ENCODE results near the gene UQCC3. TPM values are rescaled to one million over a fixed set of nuclear protein-coding genes. Genes with fewer than 3 reads are reported as not detected.

UQCC3 gene
- total and polyA plus RNA-seq, 2 of the 13 experiments (the other 11 are each of a cell fraction or from before 2014, with no cell fraction given), result 7.7 to 16.0 TPM

DNA sequence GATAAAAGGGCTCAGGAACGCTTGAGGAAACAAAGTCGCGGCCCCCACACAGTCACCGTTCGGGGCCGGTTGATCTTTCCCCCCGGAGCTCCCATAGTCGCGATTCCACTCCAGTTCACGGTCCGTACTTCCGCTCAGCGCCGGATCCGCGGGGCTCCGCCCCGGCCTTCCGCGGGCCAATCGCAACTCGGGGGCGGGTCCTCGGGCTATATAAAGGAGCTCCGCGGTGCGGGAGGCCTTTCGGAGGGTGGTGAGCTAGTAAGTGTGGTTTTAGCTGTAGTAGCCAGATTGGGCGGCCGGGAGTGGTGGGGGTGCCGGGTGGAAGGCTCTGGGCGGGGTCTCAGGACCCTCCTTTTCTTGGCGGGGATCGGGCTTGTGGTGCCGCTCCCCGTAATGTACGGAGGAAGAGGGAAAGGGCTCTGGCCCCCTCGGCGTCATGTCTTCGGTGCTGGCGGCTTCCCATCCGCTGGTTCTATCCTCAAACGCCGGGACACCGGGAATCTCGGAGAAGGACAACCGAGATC lies 6.3 kb upstream of the UQCC3 start, which contains the start of the genes C11orf98 and CSKMT (continued):
- TF ChIP-seq, protein P1, sequence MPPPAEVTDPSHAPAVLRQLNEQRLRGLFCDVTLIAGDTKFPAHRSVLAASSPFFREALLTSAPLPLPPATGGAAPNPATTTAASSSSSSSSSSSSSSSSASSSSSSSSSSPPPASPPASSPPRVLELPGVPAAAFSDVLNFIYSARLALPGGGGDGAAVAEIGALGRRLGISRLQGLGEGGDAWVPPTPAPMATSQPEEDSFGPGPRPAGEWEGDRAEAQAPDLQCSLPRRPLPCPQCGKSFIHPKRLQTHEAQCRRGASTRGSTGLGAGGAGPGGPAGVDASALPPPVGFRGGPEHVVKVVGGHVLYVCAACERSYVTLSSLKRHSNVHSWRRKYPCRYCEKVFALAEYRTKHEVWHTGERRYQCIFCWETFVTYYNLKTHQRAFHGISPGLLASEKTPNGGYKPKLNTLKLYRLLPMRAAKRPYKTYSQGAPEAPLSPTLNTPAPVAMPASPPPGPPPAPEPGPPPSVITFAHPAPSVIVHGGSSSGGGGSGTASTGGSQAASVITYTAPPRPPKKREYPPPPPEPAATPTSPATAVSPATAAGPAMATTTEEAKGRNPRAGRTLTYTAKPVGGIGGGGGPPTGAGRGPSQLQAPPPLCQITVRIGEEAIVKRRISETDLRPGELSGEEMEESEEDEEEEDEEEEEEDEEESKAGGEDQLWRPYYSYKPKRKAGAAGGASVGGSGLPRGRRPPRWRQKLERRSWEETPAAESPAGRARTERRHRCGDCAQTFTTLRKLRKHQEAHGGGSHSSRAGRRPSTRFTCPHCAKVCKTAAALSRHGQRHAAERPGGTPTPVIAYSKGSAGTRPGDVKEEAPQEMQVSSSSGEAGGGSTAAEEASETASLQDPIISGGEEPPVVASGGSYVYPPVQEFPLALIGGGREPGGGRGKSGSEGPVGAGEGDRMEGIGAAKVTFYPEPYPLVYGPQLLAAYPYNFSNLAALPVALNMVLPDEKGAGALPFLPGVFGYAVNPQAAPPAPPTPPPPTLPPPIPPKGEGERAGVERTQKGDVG (CRISPR knock-in tag; IDR thresholded peaks at IDR 0.05; ENCODE audit: borderline replicate concordance), result no peak
- TF ChIP-seq ZBTB7B (CRISPR knock-in tag; IDR thresholded peaks at IDR 0.05) (no peak), ZC3H13 (CRISPR knock-in tag; IDR thresholded peaks at IDR 0.05) (peak; percentile 41; the same call in 1 of the 2 replicates), NFIB (CRISPR knock-in tag; IDR thresholded peaks at IDR 0.05; ENCODE audit: borderline replicate concordance) (no peak), RAD21 (CRISPR knock-in tag; IDR thresholded peaks at IDR 0.05) (peak; percentile 55), AGO2 (optimal IDR thresholded peaks at IDR 0.05; ENCODE audit: low read depth, low read length) (peak; percentile 97), ZNF441 (CRISPR knock-in tag; IDR thresholded peaks at IDR 0.05; ENCODE audit: borderline replicate concordance) (peak; percentile 78), U2AF2 (IDR thresholded peaks at IDR 0.05; ENCODE audit: low read depth, low read length) (no peak), SMARCE1 (IDR thresholded peaks at IDR 0.05; ENCODE audit: borderline replicate concordance) (no peak), ZBTB7A (CRISPR knock-in tag; IDR thresholded peaks at IDR 0.05) (no peak), NR2F1 (CRISPR knock-in tag; IDR thresholded peaks at IDR 0.05) (no peak), ZNF432 (CRISPR knock-in tag; IDR thresholded peaks at IDR 0.05; ENCODE audit: borderline replicate concordance) (no peak), ZNF292 (CRISPR knock-in tag; IDR thresholded peaks at IDR 0.05; ENCODE audit: borderline replicate concordance, low read depth) (no peak), SRSF4 (IDR thresholded peaks at IDR 0.05; ENCODE audit: low read depth, low read length, poor library complexity, severe bottlenecking) (no peak), MTA1 (CRISPR knock-in tag; IDR thresholded peaks at IDR 0.05; ENCODE audit: borderline replicate concordance) (no peak), GABPA (IDR thresholded peaks at IDR 0.05; ENCODE audit: low read depth, low read length) (peak; percentile 59), GABPA (CRISPR knock-in tag; IDR thresholded peaks at IDR 0.05; ENCODE audit: low read depth) (peak; percentile 88)
- TF ChIP-seq, protein P2, sequence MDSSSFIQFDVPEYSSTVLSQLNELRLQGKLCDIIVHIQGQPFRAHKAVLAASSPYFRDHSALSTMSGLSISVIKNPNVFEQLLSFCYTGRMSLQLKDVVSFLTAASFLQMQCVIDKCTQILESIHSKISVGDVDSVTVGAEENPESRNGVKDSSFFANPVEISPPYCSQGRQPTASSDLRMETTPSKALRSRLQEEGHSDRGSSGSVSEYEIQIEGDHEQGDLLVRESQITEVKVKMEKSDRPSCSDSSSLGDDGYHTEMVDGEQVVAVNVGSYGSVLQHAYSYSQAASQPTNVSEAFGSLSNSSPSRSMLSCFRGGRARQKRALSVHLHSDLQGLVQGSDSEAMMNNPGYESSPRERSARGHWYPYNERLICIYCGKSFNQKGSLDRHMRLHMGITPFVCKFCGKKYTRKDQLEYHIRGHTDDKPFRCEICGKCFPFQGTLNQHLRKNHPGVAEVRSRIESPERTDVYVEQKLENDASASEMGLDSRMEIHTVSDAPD (CRISPR knock-in tag; IDR thresholded peaks at IDR 0.05), result no peak; the same call in 1 of the 2 replicates
- TF ChIP-seq, protein P3, sequence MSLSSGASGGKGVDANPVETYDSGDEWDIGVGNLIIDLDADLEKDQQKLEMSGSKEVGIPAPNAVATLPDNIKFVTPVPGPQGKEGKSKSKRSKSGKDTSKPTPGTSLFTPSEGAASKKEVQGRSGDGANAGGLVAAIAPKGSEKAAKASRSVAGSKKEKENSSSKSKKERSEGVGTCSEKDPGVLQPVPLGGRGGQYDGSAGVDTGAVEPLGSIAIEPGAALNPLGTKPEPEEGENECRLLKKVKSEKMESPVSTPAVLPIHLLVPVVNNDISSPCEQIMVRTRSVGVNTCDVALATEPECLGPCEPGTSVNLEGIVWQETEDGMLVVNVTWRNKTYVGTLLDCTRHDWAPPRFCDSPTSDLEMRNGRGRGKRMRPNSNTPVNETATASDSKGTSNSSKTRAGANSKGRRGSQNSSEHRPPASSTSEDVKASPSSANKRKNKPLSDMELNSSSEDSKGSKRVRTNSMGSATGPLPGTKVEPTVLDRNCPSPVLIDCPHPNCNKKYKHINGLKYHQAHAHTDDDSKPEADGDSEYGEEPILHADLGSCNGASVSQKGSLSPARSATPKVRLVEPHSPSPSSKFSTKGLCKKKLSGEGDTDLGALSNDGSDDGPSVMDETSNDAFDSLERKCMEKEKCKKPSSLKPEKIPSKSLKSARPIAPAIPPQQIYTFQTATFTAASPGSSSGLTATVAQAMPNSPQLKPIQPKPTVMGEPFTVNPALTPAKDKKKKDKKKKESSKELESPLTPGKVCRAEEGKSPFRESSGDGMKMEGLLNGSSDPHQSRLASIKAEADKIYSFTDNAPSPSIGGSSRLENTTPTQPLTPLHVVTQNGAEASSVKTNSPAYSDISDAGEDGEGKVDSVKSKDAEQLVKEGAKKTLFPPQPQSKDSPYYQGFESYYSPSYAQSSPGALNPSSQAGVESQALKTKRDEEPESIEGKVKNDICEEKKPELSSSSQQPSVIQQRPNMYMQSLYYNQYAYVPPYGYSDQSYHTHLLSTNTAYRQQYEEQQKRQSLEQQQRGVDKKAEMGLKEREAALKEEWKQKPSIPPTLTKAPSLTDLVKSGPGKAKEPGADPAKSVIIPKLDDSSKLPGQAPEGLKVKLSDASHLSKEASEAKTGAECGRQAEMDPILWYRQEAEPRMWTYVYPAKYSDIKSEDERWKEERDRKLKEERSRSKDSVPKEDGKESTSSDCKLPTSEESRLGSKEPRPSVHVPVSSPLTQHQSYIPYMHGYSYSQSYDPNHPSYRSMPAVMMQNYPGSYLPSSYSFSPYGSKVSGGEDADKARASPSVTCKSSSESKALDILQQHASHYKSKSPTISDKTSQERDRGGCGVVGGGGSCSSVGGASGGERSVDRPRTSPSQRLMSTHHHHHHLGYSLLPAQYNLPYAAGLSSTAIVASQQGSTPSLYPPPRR (CRISPR knock-in tag; IDR thresholded peaks at IDR 0.05; ENCODE audit: borderline replicate concordance), result no peak; the same call in 1 of the 2 replicates
- TF ChIP-seq, protein P4, sequence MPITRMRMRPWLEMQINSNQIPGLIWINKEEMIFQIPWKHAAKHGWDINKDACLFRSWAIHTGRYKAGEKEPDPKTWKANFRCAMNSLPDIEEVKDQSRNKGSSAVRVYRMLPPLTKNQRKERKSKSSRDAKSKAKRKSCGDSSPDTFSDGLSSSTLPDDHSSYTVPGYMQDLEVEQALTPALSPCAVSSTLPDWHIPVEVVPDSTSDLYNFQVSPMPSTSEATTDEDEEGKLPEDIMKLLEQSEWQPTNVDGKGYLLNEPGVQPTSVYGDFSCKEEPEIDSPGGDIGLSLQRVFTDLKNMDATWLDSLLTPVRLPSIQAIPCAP (CRISPR knock-in tag; IDR thresholded peaks at IDR 0.05; ENCODE audit: low read depth), result no peak
